HG03442 (cell line): ENCODE results near the gene GPR162.

Experiments
- ATAC-seq: cut with Tn5 transposase; IDR thresholded peaks from one replicate; pipeline ENCODE4 v1.9.1; 2021; ENCODE audit warnings: mild to moderate bottlenecking, moderate library complexity; ENCODE audit not compliant: unreplicated experiment

The GPR162 gene, protein sequence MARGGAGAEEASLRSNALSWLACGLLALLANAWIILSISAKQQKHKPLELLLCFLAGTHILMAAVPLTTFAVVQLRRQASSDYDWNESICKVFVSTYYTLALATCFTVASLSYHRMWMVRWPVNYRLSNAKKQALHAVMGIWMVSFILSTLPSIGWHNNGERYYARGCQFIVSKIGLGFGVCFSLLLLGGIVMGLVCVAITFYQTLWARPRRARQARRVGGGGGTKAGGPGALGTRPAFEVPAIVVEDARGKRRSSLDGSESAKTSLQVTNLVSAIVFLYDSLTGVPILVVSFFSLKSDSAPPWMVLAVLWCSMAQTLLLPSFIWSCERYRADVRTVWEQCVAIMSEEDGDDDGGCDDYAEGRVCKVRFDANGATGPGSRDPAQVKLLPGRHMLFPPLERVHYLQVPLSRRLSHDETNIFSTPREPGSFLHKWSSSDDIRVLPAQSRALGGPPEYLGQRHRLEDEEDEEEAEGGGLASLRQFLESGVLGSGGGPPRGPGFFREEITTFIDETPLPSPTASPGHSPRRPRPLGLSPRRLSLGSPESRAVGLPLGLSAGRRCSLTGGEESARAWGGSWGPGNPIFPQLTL

DNA sequence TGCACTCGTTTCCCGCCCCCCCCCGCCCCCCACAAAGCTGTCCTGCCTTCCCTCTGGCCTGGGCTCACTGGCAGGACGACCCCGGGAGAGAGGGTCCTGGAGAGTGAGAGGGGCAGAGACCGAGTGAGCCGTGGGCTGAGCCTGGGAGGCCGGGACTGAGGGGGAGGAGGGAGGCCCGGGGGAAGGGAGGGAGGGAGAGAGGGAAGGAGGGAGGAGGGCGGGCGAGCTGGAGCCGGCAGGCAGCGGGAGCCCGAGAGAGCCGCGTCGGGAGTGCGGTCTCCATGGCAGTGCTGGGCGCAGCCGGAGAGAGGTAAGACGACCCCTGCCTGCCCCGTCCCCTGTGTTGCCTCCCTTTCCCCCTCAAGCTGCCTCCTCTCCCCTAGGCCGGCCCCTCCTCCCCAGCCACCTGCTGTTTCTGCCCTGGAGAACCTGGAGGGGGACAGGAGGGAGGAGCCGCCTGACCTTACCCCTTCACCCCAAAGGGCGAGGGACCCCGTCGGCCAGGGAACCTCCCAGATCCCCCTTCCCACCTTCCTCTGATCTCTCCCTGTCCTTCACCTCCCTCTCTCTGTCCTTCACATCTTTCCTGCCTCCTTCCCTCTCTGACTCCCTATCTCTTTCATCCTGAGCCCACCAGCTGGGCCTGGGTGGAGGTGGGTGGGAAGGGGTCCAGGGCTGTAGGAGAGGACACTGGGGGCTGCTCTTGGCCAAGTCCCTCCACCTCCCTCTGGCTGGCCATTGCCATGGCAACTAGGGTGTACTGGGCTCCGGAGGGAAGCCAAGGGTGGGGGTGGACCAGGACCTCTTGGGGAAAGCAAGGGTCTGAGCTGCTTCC is at the start of gene GPR162:
Gene GPR162, plus strand, starts transcription at position 231 of the 835 bp plus-strand sequence. CDS start 2,078 bp downstream, outside the sequence.
- no peak for ATAC-seq

DNA sequence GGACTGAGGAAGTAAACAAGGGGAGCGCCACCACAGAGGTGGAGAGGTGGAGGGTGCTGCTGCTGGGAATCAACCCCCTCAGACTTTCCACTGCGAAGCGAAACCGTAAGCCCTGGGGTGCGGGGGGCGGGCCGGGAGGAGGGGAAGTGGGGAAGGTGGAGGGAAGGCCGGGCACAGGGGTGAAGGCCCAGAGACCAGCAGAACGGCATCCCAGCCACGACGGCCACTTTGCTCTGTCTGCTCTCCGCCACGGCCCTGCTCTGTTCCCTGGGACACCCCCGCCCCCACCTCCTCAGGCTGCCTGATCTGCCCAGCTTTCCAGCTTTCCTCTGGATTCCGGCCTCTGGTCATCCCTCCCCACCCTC is 49.3 kb upstream of the GPR162 start, which contains the start of gene LAG3:
Gene LAG3, plus strand, starts transcription at position 190 of the 365 bp plus-strand sequence. CDS start 333 bp downstream, outside the sequence.
- no peak for ATAC-seq

DNA sequence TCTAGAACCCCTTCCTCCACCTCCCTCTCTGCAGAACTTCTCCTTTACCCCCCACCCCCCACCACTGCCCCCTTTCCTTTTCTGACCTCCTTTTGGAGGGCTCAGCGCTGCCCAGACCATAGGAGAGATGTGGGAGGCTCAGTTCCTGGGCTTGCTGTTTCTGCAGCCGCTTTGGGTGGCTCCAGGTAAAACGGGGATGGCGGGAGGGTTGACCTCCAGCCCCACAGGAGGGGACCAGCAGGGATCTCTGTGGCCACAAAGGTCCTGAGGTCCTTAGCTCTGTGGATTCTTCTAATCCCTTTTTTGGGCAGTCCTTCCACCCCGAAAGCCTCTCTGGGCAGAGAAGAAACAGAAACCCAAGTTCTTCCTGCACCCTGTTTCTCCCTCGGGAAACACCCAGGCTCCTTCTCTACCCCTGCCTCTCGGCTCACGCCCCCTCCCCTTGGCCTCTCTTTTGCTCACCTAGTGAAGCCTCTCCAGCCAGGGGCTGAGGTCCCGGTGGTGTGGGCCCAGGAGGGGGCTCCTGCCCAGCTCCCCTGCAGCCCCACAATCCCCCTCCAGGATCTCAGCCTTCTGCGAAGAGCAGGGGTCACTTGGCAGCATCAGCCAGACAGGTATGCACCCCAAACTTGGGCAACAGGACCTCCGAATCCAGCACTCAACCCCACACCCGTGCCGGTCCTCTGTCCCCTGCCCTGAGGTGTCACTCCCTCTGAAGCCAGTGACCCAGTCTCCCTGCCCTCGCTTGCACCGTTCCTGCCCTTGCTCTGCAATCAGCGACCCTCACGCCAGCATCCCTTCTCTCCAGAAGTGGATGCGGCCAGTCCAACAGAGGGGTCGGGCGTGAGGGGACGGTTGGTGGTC is 48.7 kb upstream of the GPR162 start:
- ATAC-seq = no peak

DNA sequence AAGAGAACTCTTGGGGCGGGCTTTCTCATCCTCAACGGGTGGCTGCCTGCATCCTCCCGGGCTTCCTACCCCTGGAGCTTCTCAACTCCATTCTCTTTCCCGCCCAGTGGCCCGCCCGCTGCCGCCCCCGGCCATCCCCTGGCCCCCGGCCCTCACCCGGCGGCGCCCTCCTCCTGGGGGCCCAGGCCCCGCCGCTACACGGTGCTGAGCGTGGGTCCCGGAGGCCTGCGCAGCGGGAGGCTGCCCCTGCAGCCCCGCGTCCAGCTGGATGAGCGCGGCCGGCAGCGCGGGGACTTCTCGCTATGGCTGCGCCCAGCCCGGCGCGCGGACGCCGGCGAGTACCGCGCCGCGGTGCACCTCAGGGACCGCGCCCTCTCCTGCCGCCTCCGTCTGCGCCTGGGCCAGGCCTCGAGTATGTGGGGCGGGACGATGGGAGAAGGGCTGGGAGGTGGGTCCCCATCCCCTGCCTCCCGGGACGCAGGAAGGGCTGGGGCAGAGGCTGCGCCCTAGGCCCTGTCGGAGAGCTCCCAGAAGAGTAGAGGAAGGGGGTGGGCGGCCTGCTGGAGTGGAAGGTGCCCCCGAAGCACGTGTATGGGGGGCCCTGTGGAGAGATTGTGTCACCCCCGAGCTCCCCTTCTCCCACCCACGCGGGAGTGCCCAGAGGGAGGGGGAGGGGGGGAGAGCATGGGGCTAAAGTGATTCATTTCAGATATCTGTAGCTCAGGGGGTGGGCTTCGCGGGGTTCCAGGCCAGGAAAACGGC is 47.9 kb upstream of the GPR162 start:
- ATAC-seq = no peak

DNA sequence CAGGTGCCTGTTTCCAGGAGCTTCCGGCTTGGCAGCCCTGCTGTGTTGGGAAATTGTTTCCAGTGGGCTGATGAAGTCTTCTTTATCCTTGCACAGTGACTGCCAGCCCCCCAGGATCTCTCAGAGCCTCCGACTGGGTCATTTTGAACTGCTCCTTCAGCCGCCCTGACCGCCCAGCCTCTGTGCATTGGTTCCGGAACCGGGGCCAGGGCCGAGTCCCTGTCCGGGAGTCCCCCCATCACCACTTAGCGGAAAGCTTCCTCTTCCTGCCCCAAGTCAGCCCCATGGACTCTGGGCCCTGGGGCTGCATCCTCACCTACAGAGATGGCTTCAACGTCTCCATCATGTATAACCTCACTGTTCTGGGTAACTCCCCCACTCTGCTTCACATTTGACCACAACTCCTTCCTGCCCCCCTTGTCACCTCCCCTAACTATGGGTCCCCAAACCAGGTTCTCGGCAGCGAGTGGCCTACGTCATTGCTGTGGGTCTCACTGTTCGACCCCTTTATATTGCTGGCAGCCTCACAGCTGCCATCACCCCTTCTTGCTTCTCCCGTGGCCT is 47.0 kb upstream of the GPR162 start:
- ATAC-seq = no peak

DNA sequence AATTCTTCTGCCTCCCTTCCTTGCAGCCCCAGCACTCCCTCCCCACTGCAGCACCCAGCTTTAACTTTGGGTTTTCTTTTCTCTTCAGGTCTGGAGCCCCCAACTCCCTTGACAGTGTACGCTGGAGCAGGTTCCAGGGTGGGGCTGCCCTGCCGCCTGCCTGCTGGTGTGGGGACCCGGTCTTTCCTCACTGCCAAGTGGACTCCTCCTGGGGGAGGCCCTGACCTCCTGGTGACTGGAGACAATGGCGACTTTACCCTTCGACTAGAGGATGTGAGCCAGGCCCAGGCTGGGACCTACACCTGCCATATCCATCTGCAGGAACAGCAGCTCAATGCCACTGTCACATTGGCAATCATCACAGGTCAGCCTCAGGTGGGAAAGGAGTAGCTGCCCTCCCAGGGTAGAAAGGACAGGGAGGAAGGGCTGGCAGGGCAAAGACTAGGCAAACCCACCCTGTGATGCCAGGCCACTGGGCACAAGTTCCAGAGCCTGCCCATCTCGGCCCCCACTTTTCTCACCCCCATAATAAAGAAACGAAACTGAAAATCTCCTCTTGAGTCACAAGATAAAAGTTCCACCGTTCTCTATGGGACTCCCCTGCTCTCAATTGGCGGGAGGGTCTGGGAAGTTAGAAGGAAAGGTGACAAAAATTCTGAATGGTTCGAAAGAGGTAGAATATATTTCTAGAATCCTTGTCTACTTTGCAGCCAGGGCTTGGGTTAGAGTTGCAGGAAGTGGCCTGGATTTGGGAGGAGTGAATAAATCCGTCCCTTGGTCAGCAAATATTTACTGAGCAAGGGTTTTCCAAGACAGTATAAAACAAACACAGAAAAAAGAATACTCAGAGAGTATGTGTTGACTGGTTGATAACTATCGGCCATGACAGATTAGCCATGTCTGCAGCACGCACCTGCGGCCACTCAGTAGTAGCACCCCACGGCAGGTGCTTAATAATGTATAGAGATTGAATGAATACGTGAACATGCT is 46.1 kb upstream of the GPR162 start:
- ATAC-seq = no peak

DNA sequence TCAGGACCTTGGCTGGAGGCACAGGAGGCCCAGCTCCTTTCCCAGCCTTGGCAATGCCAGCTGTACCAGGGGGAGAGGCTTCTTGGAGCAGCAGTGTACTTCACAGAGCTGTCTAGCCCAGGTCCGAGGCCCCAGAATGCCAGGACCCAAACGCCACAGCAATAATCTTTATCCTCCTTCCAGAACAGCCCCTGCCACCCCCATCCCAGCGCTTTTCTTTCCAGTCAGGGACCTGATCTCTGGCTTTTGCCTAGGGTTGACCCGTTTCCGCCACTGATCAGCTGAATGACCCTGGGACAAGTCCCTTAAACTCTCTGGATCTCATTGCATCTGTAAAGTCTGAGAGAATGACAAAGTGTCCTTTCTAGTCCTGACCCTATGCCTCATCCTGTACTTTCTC is 44.2 kb upstream of the GPR162 start:
- ATAC-seq = no peak

DNA sequence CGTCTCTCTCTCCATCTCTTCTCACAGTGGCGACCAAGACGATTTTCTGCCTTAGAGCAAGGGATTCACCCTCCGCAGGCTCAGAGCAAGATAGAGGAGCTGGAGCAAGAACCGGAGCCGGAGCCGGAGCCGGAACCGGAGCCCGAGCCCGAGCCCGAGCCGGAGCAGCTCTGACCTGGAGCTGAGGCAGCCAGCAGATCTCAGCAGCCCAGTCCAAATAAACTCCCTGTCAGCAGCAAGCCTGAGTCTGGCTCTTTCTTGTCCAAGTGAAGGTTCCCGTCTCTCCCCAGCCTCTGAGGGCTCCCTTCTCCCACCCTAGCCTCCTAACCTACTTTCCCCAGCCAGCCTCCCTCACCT is 43.4 kb upstream of the GPR162 start:
- ATAC-seq = no peak

DNA sequence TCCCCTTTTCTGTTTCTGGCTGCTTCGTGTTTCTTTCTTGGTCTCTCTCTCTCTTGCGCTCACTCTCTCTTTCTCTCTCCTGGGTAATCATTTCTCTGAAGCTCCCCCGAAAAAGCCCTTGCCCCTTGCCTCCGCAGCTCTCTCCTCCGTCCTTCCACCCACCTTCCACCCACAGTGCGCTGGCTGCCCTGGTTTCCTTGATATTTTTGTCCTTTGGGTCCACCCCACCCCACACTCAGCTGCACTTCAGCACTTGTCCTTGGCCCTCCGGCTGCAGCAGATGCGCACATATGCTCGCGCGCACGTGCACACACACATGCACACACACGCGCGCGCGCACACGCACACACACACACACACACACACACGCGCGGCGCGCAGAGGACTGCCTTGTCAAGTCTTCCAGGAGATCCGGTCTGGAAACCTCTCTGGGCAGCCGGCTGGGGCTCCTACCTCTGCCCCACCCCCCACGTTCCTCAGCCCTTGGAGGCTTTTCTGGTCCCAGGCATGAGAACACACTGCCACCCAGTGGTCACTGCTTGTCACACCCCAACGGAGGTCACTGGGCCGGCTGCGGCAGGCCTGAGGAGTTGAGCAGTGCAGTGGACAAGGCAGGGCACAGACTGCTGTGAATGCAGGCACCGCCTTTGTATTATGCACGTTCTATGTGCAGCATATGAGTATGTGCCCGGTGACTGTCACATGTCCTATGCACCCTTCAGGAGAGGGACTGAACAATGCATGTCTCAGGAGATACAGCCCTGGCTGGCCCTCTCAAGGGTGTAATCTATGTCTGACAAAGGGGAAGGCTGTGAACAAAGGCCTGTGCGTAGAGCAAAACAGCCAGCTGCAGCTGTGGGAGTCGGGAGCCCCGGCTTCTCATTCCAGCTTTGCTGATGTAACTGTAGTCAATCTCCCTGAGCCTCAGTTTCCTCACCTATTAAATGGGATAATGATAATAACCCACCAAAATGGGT is 42.8 kb upstream of the GPR162 start:
- ATAC-seq = no peak

DNA sequence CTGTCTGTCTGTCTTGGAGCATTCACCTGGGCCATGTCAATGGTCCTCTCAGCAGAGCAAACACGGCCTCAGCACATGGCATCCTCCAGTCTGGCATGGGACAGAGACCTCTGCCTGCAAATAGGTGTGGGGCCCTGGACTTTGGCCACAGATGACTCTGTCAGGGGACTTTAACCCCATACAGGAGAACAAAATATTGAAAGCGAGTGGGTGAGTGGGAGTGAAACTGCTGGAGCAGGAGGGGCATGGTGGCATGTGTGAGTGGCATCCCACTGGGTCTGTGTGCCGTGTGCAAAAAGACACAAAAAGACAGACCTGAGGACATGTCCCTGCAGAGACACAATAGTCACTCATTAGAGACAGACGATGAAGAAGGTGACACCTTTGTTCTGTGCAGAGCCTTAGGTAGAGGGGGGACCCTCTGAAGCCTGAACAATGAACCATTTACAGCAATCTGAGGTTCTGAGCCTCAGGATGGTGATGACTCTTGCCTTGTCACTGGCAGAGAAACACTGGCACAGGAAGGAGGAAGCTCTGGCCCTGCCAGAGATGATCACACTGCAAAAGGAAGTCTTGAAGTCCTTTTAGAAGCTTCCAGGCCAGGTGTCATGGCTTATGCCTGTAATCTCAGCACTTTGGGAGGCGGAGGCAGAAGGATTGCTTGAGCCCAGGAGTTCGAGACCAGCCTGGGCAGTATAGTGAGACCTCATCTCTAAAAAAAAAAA is 41.8 kb upstream of the GPR162 start:
- ATAC-seq = no peak

DNA sequence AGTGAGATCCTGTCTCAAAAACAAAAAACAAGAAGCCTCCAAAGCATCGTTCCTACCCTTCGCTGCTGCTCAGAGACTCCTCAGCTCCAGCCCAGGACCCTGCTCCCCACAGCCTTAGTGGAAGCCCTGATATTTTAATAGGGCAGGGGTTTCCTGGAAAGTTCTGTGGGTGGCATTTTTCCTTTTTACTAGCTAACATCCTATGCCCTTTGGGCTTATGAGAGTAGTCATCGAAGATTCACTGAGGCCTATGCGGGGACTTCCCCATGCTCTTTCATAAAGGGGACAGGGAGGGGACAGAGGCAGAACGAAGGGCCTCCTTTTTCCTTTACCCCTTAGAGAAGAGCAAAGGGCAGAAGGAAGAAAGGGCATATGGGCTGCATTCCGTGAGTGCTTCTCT is 41.0 kb upstream of the GPR162 start:
- ATAC-seq = no peak

DNA sequence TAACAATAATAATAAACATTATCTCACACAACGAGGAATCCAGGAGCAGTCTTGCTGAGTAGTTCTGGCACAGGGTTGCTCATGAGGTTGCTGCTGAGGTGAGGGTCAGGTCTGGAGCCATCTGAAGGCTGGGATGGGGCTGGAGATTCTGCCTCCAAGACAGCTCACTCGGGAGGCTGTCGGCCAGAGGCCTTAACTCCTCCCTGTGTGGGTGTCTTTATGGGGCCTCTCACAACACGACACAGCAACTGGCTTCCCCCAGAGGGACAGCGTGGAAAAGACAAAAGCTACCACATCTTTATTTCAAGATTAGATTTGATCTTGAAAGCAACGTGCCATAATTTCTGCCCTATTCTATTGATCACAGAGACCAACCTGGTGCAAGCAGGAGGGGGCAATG is 39.5 kb upstream of the GPR162 start:
- no peak for ATAC-seq

DNA sequence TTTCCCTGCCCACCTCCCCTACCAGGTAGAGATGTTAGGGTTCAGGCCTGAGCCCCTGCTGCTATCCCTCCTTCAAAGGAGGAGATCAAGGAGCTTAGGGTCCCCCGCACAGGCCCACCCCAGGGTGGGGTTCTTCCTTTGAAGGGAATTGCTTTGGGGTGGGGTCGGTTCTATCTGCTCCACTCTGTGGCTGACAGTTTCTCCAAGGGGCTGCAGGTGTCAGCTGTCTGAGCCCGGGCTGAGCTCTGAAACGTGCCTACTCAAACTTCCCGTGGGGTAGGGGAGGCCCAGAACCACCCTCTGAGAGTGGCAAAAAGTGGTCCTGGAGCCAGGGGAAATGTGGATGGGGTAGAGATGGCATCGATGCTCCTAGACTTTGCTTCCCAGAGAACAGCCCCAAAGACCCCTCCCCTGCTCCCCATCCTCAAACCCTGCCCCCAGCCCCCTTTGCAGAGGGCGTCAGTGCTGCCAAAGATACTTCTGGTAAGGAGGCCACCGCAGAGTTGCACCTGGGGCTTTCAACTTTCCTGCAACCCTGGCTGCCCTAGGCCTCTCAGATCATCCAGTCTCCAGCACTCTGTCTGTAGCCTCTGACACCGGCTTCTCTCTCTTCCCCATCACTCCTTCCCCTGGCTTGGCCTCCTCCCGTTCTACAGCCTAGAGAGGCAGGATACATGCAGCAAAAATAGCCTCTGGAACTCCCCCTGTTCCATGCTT is 38.6 kb upstream of the GPR162 start:
- no peak for ATAC-seq

DNA sequence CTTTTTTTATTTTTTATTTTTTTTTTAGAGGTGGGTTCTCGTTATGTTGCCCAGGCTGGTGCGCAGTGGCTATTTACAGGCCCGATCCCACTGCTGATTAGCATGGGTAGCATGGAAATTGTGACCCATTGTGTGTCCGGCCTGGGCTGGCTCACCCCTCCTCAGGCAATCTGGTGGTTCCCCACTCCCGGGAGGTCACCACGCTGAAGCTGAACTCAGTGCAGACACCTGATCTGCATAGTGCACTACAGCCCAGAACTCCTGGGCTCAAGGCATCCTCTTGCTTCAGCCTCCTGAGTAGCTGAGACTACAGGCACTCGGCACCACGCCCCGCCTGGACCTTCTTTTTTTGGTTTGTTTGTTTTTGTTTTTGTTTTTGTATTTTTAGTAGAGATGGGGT is 37.8 kb upstream of the GPR162 start:
- no peak for ATAC-seq

DNA sequence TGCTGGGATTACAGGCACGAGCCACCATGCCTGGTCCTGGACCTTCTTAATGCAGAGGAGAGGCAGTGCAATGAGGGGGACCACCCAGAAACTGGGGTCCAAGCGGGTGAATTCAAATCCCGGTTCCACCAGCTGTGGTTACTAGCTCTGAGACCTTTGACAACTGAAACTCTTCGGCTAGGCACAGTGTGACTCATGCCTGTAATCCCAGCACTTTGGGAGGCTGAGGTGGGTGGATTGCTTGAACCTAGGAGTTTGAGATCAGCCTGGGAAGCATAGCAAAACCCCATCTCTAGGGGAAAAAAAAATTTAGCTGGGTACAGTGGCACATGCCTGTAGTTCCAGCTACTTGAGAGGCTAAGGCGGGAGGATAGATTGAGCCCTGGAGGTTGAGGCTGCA is 37.3 kb upstream of the GPR162 start:
- ATAC-seq = no peak

DNA sequence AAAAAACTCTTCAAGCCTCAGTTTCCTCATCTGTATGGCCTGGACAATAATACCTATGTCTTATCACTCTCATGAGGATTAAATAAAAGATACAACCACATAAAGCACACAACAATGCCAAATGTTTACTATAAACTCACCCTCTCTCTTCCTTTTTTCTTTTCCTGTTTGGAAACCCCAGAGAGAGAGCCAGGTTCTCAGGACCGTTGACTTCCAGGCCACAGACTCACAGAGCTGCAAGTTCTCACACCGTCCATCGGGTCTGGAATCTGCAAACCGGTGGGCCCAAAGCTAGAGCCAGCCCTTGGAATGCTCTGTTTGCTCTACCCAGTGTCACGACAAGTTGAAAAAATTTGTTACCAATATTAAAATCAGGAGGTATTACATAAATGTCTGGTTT is 36.9 kb upstream of the GPR162 start:
- ATAC-seq = no peak
